ENCODE data around the gene PCDHGB3.
"Not testable (repeated sequence)": the region's sequence is repeated elsewhere in the genome, so short reads cannot be mapped to it uniquely, and the experiment has no call there.

PCDHGB3 gene

GRCh38 chr5:141393267-141393666 lies 23.2 kb downstream of the PCDHGB3 start:
- DNase-seq: no peak

GRCh38 chr5:141394401-141395187 lies 24.6 kb downstream of the PCDHGB3 start:
- DNase-seq: not testable (repeated sequence)

DNA sequence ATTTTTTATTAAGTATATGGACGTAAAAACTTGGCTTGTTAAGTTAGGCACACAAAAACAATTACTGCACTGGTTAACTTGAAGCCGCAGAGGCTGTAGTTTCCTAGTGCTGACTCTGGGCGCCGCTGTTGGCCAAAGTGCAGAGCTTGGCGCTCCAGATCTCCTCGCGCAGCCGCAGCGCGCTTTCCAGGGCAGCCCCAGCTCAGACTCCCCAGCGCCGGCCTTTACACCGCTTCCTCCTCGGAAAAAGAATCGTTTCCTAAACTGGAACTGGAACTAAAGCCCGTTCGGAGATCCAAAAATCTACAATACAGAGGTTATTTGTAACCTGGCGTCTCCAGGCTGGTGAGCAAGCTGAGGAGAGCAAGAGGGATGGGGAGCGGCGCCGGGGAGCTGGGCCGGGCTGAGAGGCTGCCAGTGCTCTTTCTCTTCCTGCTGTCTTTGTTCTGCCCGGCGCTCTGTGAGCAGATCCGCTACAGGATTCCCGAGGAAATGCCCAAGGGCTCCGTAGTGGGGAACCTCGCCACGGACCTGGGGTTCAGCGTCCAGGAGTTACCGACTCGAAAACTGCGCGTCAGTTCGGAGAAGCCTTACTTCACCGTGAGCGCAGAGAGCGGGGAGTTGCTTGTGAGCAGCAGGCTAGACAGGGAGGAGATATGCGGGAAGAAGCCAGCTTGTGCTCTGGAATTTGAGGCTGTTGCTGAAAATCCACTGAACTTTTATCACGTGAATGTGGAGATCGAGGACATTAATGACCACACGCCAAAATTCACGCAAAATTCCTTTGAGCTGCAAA lies 27.9 kb downstream of the PCDHGB3 start, which contains the start of gene PCDHGB5:
PCDHGB5 (plus strand) TSS at position 192 of the 796 bp plus-strand sequence; CDS start at position 373, 181 bp downstream.
- DNase-seq: not testable (repeated sequence)

DNA sequence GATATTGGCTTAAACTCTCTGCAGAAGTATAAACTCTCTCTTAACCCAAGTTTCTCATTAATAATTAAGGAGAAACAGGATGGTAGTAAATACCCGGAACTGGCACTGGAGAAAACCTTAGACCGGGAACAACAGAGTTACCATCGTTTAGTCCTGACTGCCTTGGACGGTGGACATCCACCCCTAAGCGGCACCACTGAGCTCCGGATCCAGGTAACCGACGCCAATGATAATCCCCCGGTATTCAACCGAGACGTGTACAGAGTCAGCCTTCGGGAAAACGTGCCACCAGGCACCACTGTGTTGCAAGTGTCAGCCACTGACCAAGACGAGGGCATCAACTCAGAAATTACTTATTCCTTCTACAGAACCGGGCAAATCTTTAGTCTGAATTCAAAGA lies 28.6 kb downstream of the PCDHGB3 start:
- no peak for DNase-seq

GRCh38 chr5:141399555-141400258 lies 29.7 kb downstream of the PCDHGB3 start:
- DNase-seq: no peak

- DNase-seq: no peak
Measured at GRCh38 chr5:141402553-141403243, 32.7 kb downstream of the PCDHGB3 start, which contains the start of gene PCDHGA9. TSS of gene PCDHGA9 (plus strand) at chr5:141402778. CDS start at chr5:141402953, 175 bp downstream.

DNA sequence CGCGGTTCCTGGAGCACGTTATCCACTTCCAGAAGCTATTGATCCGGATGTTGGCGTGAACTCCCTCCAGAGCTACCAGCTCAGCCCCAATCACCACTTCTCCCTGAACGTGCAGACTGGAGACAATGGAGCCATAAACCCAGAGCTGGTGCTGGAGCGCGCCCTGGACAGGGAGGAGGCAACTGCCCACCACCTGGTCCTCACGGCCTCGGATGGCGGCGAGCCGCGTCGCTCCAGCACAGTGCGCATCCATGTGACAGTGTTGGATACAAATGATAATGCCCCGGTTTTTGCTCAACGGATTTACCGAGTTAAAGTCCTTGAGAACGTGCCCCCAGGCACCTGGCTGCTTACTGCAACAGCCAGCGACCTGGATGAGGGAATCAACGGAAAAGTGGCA lies 33.3 kb downstream of the PCDHGB3 start:
- no peak for DNase-seq

DNA sequence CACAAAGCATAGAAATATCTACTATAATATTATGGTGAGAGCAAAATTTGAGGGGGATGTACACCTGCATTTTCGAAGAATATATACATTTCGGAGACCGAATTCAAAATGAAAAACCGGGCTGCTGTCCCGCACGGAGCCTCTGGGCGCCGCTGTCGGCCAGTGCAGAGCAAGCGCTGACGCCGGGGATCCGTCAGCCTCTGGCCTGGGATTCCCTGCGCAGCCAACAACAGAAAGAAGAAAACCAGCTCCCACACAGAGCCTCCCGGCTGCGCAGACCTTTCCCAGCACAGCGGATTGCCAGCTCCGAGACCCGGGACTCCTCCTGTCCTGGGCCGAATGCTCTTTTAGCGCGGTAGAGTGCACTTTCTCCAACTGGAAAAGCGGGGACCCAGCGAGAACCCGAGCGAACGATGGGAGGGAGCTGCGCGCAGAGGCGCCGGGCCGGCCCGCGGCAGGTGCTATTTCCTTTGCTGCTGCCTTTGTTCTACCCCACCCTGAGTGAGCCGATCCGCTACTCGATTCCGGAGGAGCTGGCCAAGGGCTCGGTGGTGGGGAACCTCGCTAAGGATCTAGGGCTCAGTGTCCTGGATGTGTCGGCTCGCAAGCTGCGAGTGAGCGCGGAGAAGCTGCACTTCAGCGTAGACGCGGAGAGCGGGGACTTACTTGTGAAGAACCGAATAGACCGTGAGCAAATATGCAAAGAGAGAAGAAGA lies 37.9 kb downstream of the PCDHGB3 start, which contains the start of gene PCDHGB6:
PCDHGB6 (plus strand) TSS at position 232 of the 716 bp plus-strand sequence; CDS start at position 414, 182 bp downstream.
- DNase-seq: not testable (repeated sequence)

DNA sequence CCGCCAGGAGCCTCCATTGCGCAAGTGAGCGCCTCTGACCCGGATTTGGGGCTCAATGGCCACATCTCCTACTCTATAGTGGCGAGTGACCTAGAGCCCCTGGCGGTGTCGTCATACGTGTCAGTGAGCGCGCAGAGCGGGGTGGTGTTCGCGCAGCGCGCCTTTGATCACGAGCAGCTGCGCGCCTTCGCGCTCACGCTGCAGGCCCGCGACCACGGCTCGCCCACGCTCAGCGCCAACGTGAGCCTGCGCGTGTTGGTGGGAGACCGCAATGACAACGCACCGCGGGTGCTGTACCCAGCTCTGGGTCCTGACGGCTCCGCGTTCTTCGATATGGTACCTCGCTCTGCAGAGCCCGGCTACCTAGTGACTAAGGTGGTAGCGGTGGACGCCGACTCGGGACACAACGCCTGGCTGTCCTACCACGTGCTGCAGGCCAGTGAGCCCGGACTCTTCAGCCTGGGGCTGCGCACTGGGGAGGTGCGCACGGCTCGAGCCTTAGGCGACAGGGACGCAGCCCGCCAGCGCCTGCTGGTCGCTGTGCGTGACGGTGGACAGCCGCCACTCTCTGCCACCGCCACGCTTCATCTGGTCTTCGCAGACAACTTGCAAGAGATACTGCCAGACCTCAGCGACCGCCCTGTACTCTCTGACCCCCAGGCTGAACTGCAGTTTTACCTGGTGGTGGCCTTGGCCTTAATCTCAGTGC lies 39.7 kb downstream of the PCDHGB3 start:
- no peak for DNase-seq

DNA sequence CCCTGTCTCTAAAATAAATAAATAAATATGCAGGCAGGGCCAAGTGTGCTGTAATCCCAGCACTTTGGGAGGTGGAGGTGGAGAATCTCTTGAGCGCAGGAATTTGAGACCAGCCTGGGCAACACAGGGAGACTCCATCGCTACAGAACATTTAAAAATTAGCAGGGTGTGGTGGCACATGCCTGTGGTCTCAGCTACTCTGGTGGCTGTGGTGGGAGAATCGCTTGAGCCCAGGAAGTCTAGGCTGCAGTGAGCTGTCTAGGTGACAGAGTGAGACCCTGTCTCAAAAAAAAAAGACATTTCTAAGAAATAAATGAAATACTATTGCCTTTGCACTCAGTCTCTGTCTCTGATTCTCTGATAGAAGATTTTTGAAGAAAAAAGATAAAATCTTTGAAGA lies 41.5 kb downstream of the PCDHGB3 start:
- no peak for DNase-seq

DNA sequence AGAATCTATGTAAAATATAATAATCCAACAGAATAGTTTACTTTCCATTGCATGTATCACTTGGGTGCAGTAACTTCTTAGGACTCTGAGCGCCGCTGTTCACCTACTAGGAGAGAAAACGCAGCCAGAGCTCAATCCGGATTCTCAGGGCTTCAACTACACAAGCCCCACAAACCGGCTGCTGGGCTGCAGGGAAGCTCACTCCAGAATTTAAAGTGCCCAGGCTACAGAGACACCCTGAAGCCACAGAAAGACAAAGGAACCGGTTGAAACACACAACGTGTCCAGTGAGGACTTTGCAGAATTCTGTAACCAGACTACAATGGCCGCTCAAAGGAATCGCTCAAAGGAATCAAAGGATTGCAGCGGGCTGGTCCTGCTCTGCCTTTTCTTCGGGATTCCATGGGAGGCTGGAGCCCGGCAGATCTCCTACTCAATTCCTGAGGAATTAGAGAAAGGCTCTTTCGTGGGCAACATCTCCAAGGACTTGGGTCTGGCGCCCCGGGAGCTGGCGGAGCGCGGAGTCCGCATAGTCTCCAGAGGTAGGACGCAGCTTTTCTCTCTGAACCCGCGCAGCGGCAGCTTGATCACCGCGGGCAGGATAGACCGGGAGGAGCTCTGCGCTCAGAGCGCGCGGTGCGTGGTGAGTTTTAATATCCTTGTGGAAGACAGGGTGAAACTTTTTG lies 43.0 kb downstream of the PCDHGB3 start, which contains the start of gene PCDHGA10:
PCDHGA10 (plus strand) TSS at position 134 of the 686 bp plus-strand sequence; CDS start at position 323, 189 bp downstream.
- DNase-seq: peak; percentile 56

- no peak for DNase-seq
Measured at GRCh38 chr5:141413540-141414069, 43.6 kb downstream of the PCDHGB3 start.

- DNase-seq: not testable (repeated sequence)
Measured at GRCh38 chr5:141414548-141415274, 44.7 kb downstream of the PCDHGB3 start.

GRCh38 chr5:141415275-141415618 lies 45.2 kb downstream of the PCDHGB3 start:
- not testable (repeated sequence) for DNase-seq

DNA sequence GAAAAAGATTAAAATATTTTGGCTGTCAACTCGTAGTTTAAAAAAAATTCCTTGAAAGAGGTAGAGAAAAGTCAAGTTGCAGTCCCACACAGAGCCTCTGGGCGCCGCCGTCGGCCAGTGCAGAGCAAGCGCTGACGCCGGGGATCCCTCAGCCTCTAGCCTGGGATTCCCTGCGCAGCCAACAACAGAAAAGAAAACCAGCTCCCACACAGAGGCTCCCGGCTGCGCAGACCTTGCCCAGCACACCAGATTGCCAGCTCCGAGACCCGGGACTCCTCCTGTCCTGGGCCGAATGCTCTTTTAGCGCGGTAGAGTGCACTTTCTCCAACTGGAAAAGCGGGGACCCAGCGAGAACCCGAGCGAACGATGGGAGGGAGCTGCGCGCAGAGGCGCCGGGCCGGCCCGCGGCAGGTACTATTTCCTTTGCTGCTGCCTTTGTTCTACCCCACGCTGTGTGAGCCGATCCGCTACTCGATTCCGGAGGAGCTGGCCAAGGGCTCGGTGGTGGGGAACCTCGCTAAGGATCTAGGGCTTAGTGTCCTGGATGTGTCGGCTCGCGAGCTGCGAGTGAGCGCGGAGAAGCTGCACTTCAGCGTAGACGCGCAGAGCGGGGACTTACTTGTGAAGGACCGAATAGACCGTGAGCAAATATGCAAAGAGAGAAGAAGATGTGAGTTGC lies 47.6 kb downstream of the PCDHGB3 start, which contains the start of gene PCDHGB7:
PCDHGB7 (plus strand) TSS at position 184 of the 679 bp plus-strand sequence; CDS start at position 367, 183 bp downstream.
- DNase-seq: peak; percentile 78

GRCh38 chr5:141419074-141419880 lies 49.2 kb downstream of the PCDHGB3 start:
- DNase-seq: no peak

DNA sequence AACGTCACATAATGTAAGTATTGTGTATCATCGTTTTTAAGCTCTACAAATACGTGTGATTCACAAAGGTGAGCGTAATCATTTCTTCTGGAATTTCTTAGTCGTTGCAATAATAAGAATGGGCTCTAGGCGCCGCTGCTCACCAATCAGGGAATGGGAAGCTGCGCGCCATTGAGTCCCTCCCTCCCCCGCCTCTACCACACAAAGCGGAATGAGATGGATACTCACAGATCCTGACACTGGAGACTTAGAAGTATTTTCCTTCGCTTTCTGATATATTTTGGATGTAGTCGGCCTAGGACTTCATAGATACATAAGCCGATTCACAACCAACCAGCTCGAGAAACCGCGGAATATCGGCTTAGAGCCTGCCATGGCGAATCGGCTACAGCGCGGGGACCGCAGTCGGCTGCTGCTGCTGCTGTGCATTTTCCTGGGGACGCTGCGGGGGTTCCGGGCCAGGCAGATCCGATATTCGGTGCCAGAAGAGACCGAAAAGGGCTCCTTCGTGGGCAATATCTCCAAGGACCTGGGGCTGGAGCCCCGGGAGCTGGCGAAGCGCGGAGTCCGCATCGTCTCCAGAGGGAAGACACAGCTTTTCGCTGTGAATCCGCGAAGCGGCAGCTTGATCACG lies 50.9 kb downstream of the PCDHGB3 start, which contains the start of gene PCDHGA11:
PCDHGA11 (plus strand) TSS at position 197 of the 634 bp plus-strand sequence; CDS start at position 374, 177 bp downstream.
- no peak for DNase-seq
